ENCODE measurements around the gene PPIC.
A peak's percentile ranks its signal among the peaks of the same experiment; 100 is the strongest.
"Not testable (repeated sequence)": the region's sequence is repeated elsewhere in the genome, so short reads cannot be mapped to it uniquely, and the experiment has no call there.

PPIC gene

DNA sequence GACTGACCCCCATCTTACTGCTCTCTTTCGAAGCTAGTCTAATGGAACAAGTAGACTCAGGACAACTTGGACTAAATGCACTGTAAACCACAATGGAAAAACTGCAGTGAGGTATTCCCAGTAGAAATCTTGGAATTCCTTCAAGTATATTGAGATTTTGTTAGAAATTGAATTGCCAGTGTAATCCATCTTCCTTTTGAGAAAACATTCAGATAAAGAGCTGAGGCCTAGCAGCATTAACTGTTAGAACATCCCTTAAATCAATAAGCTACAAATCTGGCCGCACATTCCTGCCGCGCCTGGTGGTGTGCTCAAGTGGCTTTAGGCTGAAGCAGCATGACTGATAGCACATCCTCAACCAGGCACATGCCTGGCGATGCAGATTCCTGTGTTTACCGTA lies 29.3 kb downstream of the PPIC start:
- no peak for DNase-seq

DNA sequence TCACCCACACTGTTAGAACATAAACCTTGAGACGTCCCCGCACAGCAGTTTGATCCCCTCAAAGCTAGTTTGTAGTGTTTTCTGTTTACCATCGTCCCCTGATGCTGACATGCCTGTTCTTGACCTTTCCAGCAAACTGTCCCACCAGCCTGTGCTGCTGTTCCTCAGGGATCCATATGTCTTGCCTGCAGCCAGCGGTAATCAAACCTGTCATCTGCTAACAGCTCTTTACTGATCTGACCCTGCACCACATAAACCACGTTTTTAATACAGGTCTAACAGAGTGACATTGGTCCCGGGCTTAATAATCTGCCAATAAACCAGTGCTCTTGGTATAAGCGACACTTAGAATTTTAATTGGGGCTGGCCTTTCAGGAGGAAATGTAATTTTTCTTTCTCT lies 34.7 kb downstream of the PPIC start:
- DNase-seq = no peak

DNA sequence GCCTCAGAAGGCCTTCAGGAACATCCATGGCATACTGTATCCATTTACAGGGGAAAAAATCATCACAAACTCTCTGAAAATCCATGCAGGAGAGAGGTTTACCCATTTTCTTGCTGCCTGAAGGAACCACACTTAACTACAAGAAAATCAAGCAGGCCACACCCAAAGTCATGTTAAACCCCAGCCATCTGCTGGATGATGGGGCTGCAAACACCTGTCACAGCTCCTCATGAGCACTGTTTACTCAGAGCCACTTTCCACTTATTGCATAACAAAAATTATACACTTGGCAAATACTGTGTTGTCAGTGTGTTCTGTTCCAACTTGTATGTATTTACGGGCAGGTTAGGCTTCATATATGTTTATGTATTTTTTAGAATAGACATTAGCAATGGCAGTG lies 35.8 kb downstream of the PPIC start:
- DNase-seq = no peak

DNA sequence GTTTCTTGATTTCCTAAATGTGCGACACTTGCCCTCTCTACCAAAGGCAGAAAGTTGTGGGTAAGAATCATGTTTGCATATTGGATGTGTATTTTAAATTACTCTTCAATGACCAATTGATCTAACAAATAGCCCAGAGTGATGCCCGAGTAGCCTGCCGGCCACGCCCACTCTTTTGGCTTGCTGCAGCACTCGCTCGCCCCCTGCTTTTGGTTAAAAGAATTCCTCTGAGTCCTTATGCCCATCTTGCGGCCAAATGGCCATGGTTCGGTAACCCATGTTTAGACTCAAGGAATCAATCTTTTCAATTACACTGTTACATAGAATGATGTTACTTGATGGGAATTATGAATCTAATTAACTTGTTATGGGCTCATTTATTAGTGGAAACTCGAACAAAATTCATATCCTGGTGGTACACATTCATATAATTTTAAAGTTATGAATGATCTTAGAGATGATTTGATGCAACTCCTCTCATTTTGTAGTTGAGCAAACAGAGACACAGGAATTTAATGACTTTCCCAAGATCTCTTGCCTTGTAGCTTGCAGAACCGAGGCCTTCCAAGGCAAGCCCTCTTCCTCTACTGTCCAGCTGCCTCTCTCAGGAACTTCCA lies 36.5 kb downstream of the PPIC start:
- DNase-seq = peak; percentile 19

DNA sequence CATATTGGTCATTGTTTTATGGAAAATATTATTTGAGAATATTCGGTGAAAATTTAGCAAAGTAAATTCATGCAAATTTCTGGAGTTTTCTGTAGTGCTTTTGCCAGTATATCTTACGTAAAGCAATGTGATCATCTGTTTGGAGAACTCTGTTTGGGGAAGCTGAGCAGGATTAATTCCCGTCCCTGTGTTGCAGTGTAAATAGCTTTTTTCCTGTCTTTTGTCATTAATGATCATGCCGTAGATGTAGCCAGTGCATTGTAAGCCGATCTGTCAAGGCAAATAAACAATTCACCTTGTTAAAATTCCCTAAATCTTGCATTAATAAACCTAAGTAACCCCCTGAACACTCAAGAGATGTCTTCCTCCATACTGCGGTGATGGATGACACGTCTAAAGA lies 39.2 kb downstream of the PPIC start:
- no peak for DNase-seq

DNA sequence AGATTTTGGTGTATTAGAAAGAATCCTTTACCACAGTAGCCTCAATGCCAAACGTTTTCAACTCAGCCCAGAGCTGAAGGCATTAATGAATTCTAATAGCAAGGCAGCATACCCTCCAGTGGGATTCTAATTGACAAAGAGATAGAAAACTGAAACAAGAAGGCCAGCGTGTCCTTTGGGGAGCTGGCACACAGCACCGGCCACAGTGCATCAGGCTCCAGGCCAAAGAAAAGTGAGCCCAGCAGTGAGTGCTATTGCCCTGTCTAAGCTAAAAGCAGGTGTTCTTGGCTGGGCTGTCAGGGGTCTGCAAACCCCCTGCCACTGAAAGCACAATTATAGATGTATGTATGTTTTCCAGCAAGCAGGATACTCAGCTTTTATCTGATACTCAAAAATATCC lies 40.4 kb downstream of the PPIC start:
- DNase-seq = no peak

DNA sequence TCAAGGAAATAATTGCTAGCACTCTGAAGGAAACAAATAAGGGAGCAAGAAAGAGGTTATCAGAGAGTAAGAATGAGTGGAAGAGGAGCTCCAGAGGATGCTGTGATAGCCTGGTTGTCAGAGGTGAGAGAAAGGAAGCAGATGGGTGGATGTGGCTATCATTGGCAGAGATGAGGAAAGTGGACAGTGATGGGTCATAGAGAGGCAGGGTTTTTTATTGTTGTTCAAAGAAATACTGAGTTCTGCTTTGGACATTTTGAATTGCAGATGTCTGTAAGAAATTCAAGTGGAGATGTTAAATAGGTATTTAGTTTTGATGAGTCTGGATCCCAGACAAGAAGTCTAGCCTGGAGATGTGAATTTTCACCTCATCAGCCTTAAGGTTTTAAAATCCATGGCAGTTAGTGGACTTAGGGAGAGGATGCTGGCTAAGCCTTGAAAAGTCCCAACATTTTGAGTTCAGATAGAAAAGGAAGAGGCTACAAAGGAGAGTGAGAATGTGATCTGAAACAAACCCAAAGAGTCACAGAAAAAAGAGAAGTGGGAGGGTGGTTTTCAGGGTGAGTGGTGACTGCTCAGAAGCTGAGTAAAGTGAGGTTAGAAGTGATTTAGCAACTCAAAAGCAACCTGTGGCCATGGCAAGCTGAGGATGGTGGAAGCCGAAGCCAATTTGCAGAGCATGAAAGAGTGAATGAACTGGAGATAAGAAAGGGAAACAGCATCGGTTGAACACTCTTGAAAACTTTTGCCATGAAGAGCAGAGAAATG lies 50.4 kb downstream of the PPIC start:
- no peak for DNase-seq

DNA sequence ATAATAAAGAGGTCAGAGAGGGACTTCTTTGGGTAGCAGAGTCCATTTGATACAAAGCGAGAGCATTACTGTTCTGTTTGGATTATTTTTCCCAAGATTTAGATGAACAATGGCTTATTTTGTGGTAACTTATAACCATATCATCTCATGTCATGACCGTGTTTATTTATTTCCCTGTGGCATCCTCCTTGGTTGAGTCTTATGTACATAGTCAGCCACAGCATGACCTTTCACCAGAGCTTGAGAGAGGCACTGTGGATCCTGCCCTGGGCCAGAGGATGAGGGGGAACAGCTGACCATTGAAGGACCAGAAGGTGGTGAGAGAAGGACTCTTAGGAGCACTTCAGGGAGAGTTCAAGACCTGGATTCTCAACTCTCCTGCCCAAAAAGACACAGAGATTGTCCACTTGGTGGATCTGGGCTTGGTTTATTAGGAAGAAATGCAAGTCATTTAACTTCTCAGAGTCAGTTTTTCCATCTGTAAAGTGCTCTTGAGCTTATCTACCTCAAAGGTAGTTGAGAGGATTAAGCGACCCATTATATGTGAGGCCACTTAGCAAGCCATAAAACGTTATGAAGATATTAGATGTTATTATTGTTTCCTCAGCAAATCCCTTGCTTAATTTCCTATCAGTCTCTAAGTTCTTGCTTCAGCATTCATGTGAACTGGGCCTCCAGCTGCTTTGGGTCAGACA lies 51.4 kb downstream of the PPIC start:
- no peak for DNase-seq

DNA sequence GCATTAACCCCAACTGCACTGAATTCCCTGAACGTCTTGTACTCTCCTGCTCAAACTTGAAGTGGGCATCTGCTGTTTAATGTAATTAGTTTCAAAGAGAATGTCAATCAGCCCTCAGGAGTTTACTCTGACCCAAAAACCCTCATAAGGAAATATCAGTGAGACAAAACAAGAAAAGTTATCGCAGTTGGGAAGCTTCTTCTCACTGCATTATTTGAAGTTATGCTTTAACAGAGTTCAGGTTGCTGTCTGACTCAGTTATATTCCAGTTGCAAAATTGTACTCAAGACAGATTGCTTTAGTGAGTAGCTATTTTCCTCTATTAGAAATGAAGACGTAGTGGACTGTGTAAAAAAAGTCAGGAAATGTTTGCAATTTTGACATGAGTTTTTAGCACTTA lies 52.1 kb downstream of the PPIC start:
- no peak for DNase-seq

DNA sequence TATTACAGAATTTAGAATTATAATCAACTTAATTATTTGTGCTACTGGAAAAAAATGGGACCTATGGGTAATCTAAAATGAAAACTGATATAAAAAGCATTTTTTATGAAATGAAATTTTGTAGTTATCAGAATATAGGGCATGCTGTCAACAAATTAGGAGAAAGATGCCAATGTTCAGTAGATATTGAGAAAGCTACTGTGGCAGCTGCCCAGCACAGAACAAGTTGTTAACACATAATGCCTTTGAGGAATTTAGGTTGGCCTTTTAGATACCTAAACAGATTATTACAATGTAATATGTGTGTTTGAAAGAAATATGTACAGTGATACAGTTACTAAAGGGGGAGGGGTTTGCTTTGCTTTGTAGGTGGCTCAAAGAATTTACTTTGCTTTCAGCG lies 54.1 kb downstream of the PPIC start:
- DNase-seq = no peak

DNA sequence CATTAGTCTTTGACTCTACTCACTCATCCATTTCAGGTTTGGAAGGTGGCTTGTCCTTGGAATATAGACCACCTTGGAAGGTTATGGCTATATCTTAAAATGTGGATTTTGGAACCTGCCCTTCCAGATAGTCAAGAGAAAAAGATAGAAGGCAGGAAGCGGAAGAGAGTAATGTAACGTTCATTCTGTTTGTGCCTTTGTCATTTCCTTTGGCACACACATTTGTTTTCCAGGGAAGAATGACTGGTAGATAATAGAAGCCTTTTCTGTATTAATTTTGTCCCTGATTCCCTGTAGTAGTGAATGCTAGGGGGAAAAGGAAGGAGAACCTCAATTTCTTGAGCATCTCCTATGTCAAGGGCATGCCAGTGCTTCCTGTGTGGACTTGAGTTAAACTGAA lies 54.7 kb downstream of the PPIC start:
- DNase-seq = no peak

DNA sequence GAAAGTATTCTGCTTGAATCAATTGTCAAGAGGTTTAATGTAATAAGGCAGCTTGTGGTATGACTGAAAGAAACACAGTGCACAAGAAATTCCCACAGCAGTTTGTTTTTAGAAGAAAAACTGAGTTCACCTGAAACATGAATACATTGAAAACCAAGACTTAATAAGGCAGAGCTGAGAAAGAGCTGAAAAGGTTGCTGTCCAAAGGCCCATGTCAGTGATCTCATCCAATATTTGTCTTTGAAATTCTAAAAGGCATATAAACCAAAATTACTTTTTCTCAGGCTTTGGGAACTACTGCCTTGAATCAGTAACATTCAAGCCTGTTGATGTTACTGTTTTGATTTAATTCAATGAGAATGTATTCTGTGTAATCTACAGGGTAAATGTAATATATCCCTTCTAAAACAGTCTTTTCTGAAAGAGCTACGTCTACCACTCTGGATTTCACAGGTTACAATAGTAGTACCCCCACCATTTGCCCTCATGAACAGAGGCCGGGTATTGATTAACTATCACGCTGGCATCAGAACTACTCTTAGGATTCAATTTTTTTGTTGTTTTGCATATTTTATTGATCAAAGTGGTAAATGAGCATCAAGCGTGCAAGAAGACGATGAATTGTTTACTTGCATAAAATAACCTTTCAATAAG lies 57.8 kb downstream of the PPIC start:
- DNase-seq = no peak

DNA sequence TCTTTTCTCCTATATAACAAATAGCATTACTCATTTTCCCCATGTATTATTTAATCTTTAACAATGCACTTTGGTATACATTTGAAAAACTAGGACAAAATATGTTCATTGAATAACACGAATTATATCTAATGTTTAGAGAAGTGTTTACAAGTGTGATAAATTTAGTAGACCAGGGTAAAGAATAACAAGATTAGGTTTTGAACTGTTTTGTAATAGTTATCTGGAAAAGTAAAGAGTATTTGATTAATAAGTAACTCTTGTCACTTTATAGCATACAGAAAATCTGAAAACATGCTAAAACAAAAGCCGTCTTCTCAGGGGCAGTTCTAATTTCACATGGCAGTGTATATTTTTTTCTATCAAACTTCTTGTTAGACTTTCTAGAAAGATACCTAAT lies 58.5 kb downstream of the PPIC start:
- no peak for DNase-seq

DNA sequence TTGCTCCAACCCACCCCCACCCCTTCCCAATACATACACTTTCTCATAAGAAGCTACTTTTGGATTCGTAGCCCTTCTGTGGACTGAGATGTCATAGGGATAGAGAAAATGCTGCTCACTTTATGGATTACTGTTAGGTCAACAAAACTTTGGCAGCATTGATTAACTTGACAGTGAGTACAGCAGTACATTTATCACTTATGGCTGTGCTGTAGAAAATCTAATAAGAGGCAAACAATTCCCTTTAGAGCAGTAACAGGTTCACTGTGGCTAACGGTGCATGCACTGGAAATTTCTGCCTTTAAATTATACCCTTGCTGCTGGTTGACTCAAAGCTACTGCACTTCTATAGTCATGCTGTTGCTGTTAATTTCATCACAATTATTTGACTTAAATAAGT lies 59.2 kb downstream of the PPIC start:
- DNase-seq = no peak

DNA sequence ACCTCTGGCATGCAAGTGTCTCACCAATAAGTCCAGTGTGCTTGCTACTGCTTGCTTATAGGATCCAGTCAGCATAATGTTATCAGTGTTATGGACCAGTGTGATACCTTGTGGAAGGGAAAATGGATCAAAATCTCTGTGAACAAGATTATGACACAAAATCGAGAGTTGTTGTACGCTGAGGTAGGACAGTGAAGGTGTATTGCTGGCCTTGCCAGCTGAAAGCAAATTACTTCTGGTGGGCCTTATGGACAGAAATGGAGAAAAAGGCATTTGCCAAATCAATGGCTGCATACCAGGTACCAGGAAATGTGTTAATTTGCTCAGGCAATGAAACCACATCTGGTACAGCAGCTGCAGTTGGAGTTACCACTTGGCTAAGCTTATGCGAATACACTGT lies 62.3 kb downstream of the PPIC start:
- not testable (repeated sequence) for DNase-seq

DNA sequence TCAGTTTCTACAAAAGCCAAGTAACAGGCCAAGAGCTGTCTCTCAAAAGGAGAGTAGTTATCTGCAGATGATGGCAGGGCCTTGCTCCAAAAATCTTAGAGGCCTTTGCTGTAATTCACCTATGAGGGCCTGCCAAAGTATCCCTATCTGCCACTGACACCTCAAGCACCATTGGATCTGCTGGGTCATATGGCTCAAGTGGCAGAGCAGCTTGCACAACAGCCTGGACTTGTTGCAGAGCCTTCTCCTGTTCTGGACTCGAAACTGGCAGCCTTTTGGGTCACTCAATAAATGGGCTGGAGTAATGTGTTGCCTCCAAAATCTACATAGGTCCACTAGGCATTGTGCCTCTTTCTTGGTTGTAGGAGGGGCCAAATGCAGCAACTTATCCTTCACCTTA lies 62.8 kb downstream of the PPIC start:
- DNase-seq = not testable (repeated sequence)
